HepG2 (cell line): ENCODE results near the gene GGTA1. TPM values are rescaled to one million over a fixed set of nuclear protein-coding genes. Genes with fewer than 3 reads are reported as not detected.

ENCODE experiments used
- ATAC-seq: fragments of 200-7000 bp; cut with Tn5 transposase; 3 replicates; pipeline ENCODE4 v1.9.1; 2020; ENCODE audit warnings: mild to moderate bottlenecking, moderate library complexity
- BruUV-seq: library from RNA; stranded (reverse); fragments of 400-500 nt; replicated peaks from 2 replicates; lab custom pipeline; 2021; lab: Mats Ljungman, UMichigan
- CTCF ChIA-PET: fragments of 300-600 bp; formaldehyde crosslinking; extraction: SDS; loops from one replicate; lab custom pipeline; 2021; ENCODE audit warnings: low total read pairs, inconsistent platforms, low intra/inter-chr PET ratio; lab: Yijun Ruan, JAX
- POLR2A ChIA-PET: fragments of 350-600 bp; sonication (Branson Sonifier 250); formaldehyde crosslinking; loops from one replicate; lab custom pipeline; 2020; ENCODE audit warnings: antibody characterized with exemption, inconsistent platforms; lab: Yijun Ruan, JAX
- DNase-seq: peaks from one replicate; pipeline ENCODE4 v3.0.0-alpha.2; 2015; ENCODE audit warnings: low spot score
- FAIRE-seq: peaks from 3 replicates; lab custom pipeline; 2011; peaks lifted over from hg19 to GRCh38; lab: Jason Lieb, UNC
- H2AFZ ChIP-seq: one replicate; pipeline ENCODE4 v1.6.1; 2011; ENCODE audit warnings: low read length, inconsistent platforms
- H3K27ac ChIP-seq: fragments of 300-600 bp; 3 replicates; pipeline ENCODE4 v1.8.0; 2011; ENCODE audit warnings: mixed run types, mild to moderate bottlenecking, mixed read lengths, low read length, inconsistent platforms; ENCODE audit not compliant: insufficient read depth; ENCODE audit errors: extremely low read length
- H3K27me3 ChIP-seq, 2 experiments: fragments of 200-600 bp in 1 of 2; 2 replicates in 1 of 2; 3 replicates in 1 of 2; pipeline versions ENCODE4 v1.6.0 to v1.8.0; 2011; ENCODE audit warnings: low read length in 2 of 2, mild to moderate bottlenecking in 2 of 2, moderate library complexity in 2 of 2, inconsistent platforms in 1 of 2; ENCODE audit not compliant: insufficient read depth in 2 of 2, control insufficient read depth in 1 of 2
- H3K36me3 ChIP-seq, 2 experiments: fragments of 200-600 bp in 1 of 2; replicated peaks in 1 of 2; 2 replicates in 1 of 2; 3 replicates in 1 of 2; pipeline versions ENCODE4 v1.5.1 to v1.8.0; 2011; ENCODE audit warnings: low read length in 2 of 2, inconsistent platforms in 1 of 2; ENCODE audit not compliant: insufficient read depth in 2 of 2, control insufficient read depth in 1 of 2
- H3K4me1 ChIP-seq: 2 replicates; pipeline ENCODE4 v1.5.1; 2012; ENCODE audit warnings: low read length, inconsistent platforms; ENCODE audit not compliant: insufficient read depth
- H3K4me2 ChIP-seq: 2 replicates; pipeline ENCODE4 v1.6.0; 2011; ENCODE audit warnings: low read depth, low read length, inconsistent platforms
- H3K4me3 ChIP-seq, 3 experiments: fragments of 200-600 bp in 1 of 3; sonication (generic), shearing (Covaris generic) in 1 of 3; replicated peaks in 1 of 3; 2 replicates each; pipeline ENCODE4 v1.5.1; 2011 to 2016; ENCODE audit warnings: low read length in 3 of 3, inconsistent platforms in 2 of 3, low read depth in 2 of 3, mild to moderate bottlenecking in 2 of 3, control low read depth in 1 of 3, mixed read lengths in 1 of 3; ENCODE audit not compliant: insufficient read depth in 1 of 3
- H3K79me2 ChIP-seq: one replicate; pipeline ENCODE4 v1.6.1; 2011; ENCODE audit warnings: low read length, inconsistent platforms; ENCODE audit not compliant: insufficient read depth
- H3K9ac ChIP-seq: 2 replicates; pipeline ENCODE4 v1.6.0; 2011; ENCODE audit warnings: mild to moderate bottlenecking, low read depth, low read length, inconsistent platforms; ENCODE audit not compliant: insufficient read depth
- H3K9me3 ChIP-seq: 2 replicates; pipeline ENCODE4 v1.5.1; 2012; ENCODE audit warnings: mild to moderate bottlenecking, low read length
- H4K20me1 ChIP-seq: 2 replicates; pipeline ENCODE4 v1.6.0; 2011; ENCODE audit warnings: inconsistent platforms, mild to moderate bottlenecking, low read length, moderate library complexity; ENCODE audit not compliant: insufficient read depth
- AFF4 ChIP-seq: sonication (generic); formaldehyde crosslinking; IDR thresholded peaks from 2 replicates; pipeline ENCODE4 v1.4.0; 2020; ENCODE audit warnings: missing genetic modification reagents
- FOXO1 ChIP-seq: sonication (generic); formaldehyde crosslinking; IDR thresholded peaks from 2 replicates; pipeline ENCODE4 v1.4.0; 2020; ENCODE audit warnings: missing genetic modification reagents
- ISL2 ChIP-seq: sonication (generic); formaldehyde crosslinking; IDR thresholded peaks from 2 replicates; pipeline ENCODE4 v1.5.0; 2020; ENCODE audit warnings: missing genetic modification reagents
- KAT8 ChIP-seq: IDR thresholded peaks from 2 replicates; pipeline ENCODE4 v1.6.1; 2016; ENCODE audit warnings: missing genetic modification reagents, missing compliant biosample characterization
- LCORL ChIP-seq, 2 experiments: fragments of 450-650 bp in 1 of 2; sonication (generic) in 1 of 2; formaldehyde crosslinking in 1 of 2; IDR thresholded peaks; 2 replicates each; pipeline versions ENCODE4 v1.5.0 to v1.6.1; 2017 to 2020; ENCODE audit warnings: antibody characterized with exemption in 1 of 2, missing genetic modification reagents in 1 of 2
- MAFK ChIP-seq, 2 experiments: IDR thresholded peaks in 1 of 2; conservative IDR thresholded peaks in 1 of 2; 2 replicates each; pipeline ENCODE4 v1.6.1; 2011; ENCODE audit warnings: improper control_type of control experiment in 2 of 2, low read length in 2 of 2
- MTA1 ChIP-seq: sonication (generic); formaldehyde crosslinking; IDR thresholded peaks from 2 replicates; pipeline ENCODE4 v1.4.0; 2020; ENCODE audit warnings: missing genetic modification reagents, mild to moderate bottlenecking, borderline replicate concordance
- NFIC ChIP-seq: IDR thresholded peaks from 2 replicates; pipeline ENCODE4 v1.6.1; 2012; ENCODE audit warnings: mild to moderate bottlenecking, low read length, inconsistent platforms
- PITX1 ChIP-seq: sonication (generic); formaldehyde crosslinking; IDR thresholded peaks from 2 replicates; pipeline ENCODE4 v1.5.1; 2020; ENCODE audit warnings: mild to moderate bottlenecking, missing genetic modification reagents
- ZNF136 ChIP-seq: sonication (generic); formaldehyde crosslinking; IDR thresholded peaks from 2 replicates; pipeline ENCODE4 v1.8.1; 2022; ENCODE audit warnings: low read depth, mild to moderate bottlenecking, moderate library complexity, missing genetic modification reagents
- ZNF382 ChIP-seq: sonication (generic); formaldehyde crosslinking; IDR thresholded peaks from 2 replicates; pipeline ENCODE4 v1.5.0; 2020; ENCODE audit warnings: missing genetic modification reagents, mild to moderate bottlenecking, borderline replicate concordance
- WGBS: methylation state at CpG from one replicate; pipeline ENCODE4 v1.1.6; 2017; ENCODE audit warnings: low lambda C conversion rate; 5-methylcytosine and 5-hydroxymethylcytosine counted together
- in situ Hi-C: cut with HindIII; loops from 2 replicates; pipeline ENCODE4 v1.10.0; 2017; ENCODE audit warnings: low pct_unique_long_range_greater_than_20kb; ENCODE audit not compliant: extremely low pct_ligation_motif_present
- intact Hi-C: fragments of 100-400 bp; cut with micrococcal nuclease; formaldehyde crosslinking; loops from one replicate; pipeline ENCODE4 v1.10.0; 2022; ENCODE audit not compliant: unreplicated experiment
- polyA plus RNA-seq, 8 experiments: library from polyadenylated mRNA; depleted of rRNA in 3 of 8; stranded (reverse) in 7 of 8; unstranded in 1 of 8; fragments of >200 nt; fragmentation: Illumina TruSeq in 4 of 8; extraction: Trizol in 4 of 8; gene quantifications; 2 replicates each; pipeline versions ENCODE4 v1.2.1 to v1.2.3, GENCODE V29; 2011 to 2016; ENCODE audit warnings: low read depth in 4 of 8, missing spikeins in 1 of 8, mixed read lengths in 1 of 8; ENCODE audit not compliant: insufficient read depth in 1 of 8
- total RNA-seq, 5 experiments: library from RNA; depleted of rRNA; stranded (reverse); fragments of >200 nt; fragmentation: Illumina TruSeq; extraction: Trizol; gene quantifications; 2 replicates each; pipeline ENCODE4 v1.2.3, GENCODE V29; 2016; ENCODE audit warnings: low read depth in 1 of 5
- TF ChIP-seq, protein P1 (sequence below): sonication (generic); formaldehyde crosslinking; IDR thresholded peaks from 2 replicates; pipeline ENCODE4 v1.9.0; 2022; ENCODE audit warnings: low read depth, missing genetic modification reagents

The GGTA1 gene
- total and polyA plus RNA-seq, 2 of the 13 experiments (the other 11 are each of a cell fraction or from before 2014, with no cell fraction given): not detected

DNA sequence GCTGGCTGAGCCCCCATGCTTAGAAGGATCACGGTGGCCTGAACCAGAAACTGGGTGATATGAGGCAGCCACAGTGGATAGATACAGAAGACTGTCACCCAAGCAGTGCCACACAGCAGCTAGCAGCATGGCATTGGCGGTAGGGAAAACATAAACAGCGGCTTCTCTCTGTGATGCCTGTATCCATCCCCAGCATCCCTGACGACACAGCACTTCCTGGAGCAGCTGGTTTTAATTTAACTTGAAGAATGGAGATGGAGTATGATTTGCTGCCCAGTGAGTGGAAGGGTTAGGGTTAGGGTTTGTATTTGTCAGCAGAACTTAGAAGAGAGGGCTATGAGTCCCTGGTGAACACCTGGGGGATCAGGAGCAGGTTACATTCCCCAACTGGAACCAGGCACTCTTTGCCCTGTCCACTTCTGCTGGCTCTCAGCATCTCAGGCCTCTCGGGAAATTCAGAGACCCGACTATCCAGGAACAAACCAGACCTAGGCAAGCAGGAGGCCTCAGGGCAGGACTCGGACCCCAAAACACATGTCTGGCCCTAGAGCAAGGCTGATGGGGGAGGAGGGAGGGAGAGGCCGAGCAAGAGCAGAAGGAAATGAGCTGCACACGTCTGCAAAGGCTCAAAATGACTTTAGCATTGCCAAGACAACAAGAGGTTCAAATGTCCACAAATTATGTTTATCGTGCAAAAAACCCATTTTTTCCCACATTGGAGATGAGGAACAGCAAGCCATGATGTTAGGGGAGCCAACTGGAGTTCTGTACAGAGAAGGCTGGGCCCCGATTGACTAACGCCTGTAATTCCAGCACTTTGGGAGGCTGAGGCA lies 6.5 kb upstream of the GGTA1 start:
- Histone ChIP-seq H3K4me2 (no peak overlapping the region), H3K4me3 (no peak overlapping the region), H3K79me2 (no peaks in the 10 kb centered on the region), H3K27ac (no peak overlapping the region), H4K20me1 (no peaks in the 10 kb centered on the region), H3K36me3 (no peaks in the 10 kb centered on the region), H3K9ac (no peak overlapping the region), H3K9me3 (no peaks in the 10 kb centered on the region), H3K4me1 (no peaks in the 10 kb centered on the region), H2AFZ (no peak overlapping the region), H3K27me3 (peaks cover 7 to 31% of the 10 kb centered on the region in 2 experiments; a peak in 3 of 5 replicates)
- intact Hi-C loops (no loop called here), in situ Hi-C loops (no loop called here)
- no peak for FAIRE-seq
- 8% methylated on average over 12 of the region's 12 CpGs for WGBS
- BruUV-seq: no TSS peak
- ChIA-PET CTCF (no interaction called here), POLR2A (no interaction called here)
- no peak for TF ChIP-seq KAT8 (CRISPR knock-in tag)
- 0 out of 4 replicates have a peak, but pooled peaks of 1 of the 2 experiments have one; percentile 4 for TF ChIP-seq MAFK (conservative IDR thresholded peaks at IDR 0.05 in 1 of 2, IDR thresholded peaks at IDR 0.05 in 1 of 2; ENCODE audit: low read length in 2 of 2)
- no peak for DNase-seq
- no peak for ATAC-seq

DNA sequence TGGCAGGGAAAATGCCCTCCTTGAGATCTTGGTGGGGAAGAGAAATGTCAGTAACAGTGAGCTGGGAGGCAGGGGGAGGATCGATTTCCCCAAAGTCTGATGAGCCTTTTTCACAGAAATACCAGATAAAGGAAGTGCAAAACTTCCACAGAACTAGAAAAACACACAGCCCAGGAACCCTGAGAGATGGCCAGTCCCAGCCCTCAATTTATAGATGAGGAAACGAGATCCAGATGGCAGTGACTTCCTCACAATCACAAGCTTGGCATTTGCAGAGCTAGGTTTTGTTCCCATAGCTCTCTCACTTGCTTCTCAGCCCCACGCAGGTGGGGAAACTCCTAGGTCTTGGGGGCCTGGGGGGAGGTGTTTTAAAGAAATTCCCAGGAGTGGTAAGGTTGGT lies 3.8 kb upstream of the GGTA1 start:
- peaks cover 1% of the 10 kb centered on the region; the same call in 1 of the 2 replicates for H4K20me1 ChIP-seq
- no peak overlapping the region for H3K4me2 ChIP-seq
- H3K27ac ChIP-seq: no peak overlapping the region
- H3K9ac ChIP-seq: no peak overlapping the region
- no peak overlapping the region for H3K4me3 ChIP-seq
- no peaks in the 10 kb centered on the region for H3K36me3 ChIP-seq
- peaks cover 10 to 58% of the 10 kb centered on the region in 2 experiments; a peak in 4 of 5 replicates for H3K27me3 ChIP-seq
- intact Hi-C loops (no loop called here), in situ Hi-C loops (no loop called here)
- no peaks in the 10 kb centered on the region for H3K9me3 ChIP-seq
- H3K79me2 ChIP-seq: no peaks in the 10 kb centered on the region
- POLR2A ChIA-PET: no interaction called here
- 0% methylated on average over 3 of the region's 3 CpGs for WGBS
- no peak for ATAC-seq
- FAIRE-seq: no peak
- no TSS peak for BruUV-seq
- DNase-seq: no peak
- CTCF ChIA-PET: no interaction called here
- H3K4me1 ChIP-seq: peaks cover 18% of the 10 kb centered on the region
- no peak overlapping the region for H2AFZ ChIP-seq
- TF ChIP-seq ZNF382 (CRISPR knock-in tag) (no peak), ISL2 (no peak), MTA1 (CRISPR knock-in tag) (no peak), PITX1 (CRISPR knock-in tag) (no peak), FOXO1 (CRISPR knock-in tag) (no peak), NFIC (no peak), LCORL (IDR thresholded peaks at IDR 0.05) (no peak), LCORL (CRISPR knock-in tag; IDR thresholded peaks at IDR 0.05) (no peak), AFF4 (no peak), ZNF136 (CRISPR knock-in tag) (no peak)
- TF ChIP-seq, protein P1, sequence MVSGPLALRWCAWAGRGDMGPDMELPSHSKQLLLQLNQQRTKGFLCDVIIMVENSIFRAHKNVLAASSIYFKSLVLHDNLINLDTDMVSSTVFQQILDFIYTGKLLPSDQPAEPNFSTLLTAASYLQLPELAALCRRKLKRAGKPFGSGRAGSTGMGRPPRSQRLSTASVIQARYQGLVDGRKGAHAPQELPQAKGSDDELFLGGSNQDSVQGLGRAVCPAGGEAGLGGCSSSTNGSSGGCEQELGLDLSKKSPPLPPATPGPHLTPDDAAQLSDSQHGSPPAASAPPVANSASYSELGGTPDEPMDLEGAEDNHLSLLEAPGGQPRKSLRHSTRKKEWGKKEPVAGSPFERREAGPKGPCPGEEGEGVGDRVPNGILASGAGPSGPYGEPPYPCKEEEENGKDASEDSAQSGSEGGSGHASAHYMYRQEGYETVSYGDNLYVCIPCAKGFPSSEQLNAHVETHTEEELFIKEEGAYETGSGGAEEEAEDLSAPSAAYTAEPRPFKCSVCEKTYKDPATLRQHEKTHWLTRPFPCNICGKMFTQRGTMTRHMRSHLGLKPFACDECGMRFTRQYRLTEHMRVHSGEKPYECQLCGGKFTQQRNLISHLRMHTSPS (CRISPR knock-in tag): no peak
